ENCODE results near the gene HOXB7. TPM values are rescaled to one million over a fixed set of nuclear protein-coding genes. Genes with fewer than 3 reads are reported as not detected.
A peak's percentile ranks its signal among the peaks of the same experiment; 100 is the strongest.

Gene HOXB7
- total and polyA plus RNA-seq, 2 experiments from 2014 or later, result not detected

- H3K4me1 ChIP-seq (ENCODE audit: insufficient read depth), result peaks cover 54% of the 10 kb centered on the region
Measured at GRCh38 chr17:48597528-48597777, 13.4 kb downstream of the HOXB7 start.

More at GRCh38 chr17:48597528-48597777, 13.4 kb downstream of the HOXB7 start:
- H3K4me3 ChIP-seq, result peak overlapping the region; percentile 38
- no peak for ATAC-seq
- no peak overlapping the region for H2AFZ ChIP-seq
- H3K4me2 ChIP-seq, result peak overlapping the region; percentile 60; the same call in 1 of the 2 replicates
- peaks cover 3% of the 10 kb centered on the region; the same call in 1 of the 3 replicates for H3K36me3 Mint-ChIP-seq (ENCODE audit: low read depth)
- no peak overlapping the region for H3K27ac ChIP-seq (ENCODE audit: low read depth)
- peaks cover 58% of the 10 kb centered on the region for H3F3A ChIP-seq (replicated peaks; ENCODE audit: low read depth)
- H3K27me3 ChIP-seq (ENCODE audit: insufficient read depth), result peaks cover 100% of the 10 kb centered on the region
- TF ChIP-seq ZNF331 (CRISPR knock-in tag; IDR thresholded peaks at IDR 0.05; ENCODE audit: low read depth) (no peak), EZH2phosphoT487 (IDR thresholded peaks at IDR 0.05; ENCODE audit: unreplicated experiment) (no peak), EZH2 (IDR thresholded peaks at IDR 0.05; ENCODE audit: low read depth, unreplicated experiment) (no peak), CREB1 (CRISPR knock-in tag; IDR thresholded peaks at IDR 0.05; ENCODE audit: low read depth) (no peak), STAT1 (IDR thresholded peaks at IDR 0.05; ENCODE audit: unreplicated experiment) (no peak), CTCF (conservative IDR thresholded peaks at IDR 0.05; ENCODE audit: low read depth in 2 of 2) (no peak), POLR2AphosphoS5 (IDR thresholded peaks at IDR 0.05; ENCODE audit: low read depth) (no peak), JUNB (IDR thresholded peaks at IDR 0.05; ENCODE audit: unreplicated experiment) (no peak), ZNF114 (CRISPR knock-in tag; IDR thresholded peaks at IDR 0.05) (no peak), NANOG (IDR thresholded peaks at IDR 0.05; ENCODE audit: borderline replicate concordance) (no peak)
- TF ChIP-seq, protein P1, sequence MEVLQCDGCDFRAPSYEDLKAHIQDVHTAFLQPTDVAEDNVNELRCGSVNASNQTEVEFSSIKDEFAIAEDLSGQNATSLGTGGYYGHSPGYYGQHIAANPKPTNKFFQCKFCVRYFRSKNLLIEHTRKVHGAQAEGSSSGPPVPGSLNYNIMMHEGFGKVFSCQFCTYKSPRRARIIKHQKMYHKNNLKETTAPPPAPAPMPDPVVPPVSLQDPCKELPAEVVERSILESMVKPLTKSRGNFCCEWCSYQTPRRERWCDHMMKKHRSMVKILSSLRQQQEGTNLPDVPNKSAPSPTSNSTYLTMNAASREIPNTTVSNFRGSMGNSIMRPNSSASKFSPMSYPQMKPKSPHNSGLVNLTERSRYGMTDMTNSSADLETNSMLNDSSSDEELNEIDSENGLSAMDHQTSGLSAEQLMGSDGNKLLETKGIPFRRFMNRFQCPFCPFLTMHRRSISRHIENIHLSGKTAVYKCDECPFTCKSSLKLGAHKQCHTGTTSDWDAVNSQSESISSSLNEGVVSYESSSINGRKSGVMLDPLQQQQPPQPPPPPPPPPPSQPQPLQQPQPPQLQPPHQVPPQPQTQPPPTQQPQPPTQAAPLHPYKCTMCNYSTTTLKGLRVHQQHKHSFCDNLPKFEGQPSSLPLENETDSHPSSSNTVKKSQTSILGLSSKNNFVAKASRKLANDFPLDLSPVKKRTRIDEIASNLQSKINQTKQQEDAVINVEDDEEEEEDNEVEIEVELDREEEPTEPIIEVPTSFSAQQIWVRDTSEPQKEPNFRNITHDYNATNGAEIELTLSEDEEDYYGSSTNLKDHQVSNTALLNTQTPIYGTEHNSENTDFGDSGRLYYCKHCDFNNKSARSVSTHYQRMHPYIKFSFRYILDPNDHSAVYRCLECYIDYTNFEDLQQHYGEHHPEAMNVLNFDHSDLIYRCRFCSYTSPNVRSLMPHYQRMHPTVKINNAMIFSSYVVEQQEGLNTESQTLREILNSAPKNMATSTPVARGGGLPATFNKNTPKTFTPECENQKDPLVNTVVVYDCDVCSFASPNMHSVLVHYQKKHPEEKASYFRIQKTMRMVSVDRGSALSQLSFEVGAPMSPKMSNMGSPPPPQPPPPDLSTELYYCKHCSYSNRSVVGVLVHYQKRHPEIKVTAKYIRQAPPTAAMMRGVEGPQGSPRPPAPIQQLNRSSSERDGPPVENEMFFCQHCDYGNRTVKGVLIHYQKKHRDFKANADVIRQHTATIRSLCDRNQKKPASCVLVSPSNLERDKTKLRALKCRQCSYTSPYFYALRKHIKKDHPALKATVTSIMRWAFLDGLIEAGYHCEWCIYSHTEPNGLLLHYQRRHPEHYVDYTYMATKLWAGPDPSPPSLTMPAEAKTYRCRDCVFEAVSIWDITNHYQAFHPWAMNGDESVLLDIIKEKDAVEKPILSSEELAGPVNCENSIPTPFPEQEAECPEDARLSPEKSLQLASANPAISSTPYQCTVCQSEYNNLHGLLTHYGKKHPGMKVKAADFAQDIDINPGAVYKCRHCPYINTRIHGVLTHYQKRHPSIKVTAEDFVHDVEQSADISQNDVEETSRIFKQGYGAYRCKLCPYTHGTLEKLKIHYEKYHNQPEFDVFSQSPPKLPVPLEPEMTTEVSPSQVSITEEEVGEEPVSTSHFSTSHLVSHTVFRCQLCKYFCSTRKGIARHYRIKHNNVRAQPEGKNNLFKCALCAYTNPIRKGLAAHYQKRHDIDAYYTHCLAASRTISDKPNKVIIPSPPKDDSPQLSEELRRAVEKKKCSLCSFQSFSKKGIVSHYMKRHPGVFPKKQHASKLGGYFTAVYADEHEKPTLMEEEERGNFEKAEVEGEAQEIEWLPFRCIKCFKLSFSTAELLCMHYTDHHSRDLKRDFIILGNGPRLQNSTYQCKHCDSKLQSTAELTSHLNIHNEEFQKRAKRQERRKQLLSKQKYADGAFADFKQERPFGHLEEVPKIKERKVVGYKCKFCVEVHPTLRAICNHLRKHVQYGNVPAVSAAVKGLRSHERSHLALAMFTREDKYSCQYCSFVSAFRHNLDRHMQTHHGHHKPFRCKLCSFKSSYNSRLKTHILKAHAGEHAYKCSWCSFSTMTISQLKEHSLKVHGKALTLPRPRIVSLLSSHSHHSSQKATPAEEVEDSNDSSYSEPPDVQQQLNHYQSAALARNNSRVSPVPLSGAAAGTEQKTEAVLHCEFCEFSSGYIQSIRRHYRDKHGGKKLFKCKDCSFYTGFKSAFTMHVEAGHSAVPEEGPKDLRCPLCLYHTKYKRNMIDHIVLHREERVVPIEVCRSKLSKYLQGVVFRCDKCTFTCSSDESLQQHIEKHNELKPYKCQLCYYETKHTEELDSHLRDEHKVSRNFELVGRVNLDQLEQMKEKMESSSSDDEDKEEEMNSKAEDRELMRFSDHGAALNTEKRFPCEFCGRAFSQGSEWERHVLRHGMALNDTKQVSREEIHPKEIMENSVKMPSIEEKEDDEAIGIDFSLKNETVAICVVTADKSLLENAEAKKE (CRISPR knock-in tag; IDR thresholded peaks at IDR 0.05), result no peak
- TF ChIP-seq, protein P2, sequence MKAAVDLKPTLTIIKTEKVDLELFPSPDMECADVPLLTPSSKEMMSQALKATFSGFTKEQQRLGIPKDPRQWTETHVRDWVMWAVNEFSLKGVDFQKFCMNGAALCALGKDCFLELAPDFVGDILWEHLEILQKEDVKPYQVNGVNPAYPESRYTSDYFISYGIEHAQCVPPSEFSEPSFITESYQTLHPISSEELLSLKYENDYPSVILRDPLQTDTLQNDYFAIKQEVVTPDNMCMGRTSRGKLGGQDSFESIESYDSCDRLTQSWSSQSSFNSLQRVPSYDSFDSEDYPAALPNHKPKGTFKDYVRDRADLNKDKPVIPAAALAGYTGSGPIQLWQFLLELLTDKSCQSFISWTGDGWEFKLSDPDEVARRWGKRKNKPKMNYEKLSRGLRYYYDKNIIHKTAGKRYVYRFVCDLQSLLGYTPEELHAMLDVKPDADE (IDR thresholded peaks at IDR 0.05), result no peak
- TF ChIP-seq, protein P3, sequence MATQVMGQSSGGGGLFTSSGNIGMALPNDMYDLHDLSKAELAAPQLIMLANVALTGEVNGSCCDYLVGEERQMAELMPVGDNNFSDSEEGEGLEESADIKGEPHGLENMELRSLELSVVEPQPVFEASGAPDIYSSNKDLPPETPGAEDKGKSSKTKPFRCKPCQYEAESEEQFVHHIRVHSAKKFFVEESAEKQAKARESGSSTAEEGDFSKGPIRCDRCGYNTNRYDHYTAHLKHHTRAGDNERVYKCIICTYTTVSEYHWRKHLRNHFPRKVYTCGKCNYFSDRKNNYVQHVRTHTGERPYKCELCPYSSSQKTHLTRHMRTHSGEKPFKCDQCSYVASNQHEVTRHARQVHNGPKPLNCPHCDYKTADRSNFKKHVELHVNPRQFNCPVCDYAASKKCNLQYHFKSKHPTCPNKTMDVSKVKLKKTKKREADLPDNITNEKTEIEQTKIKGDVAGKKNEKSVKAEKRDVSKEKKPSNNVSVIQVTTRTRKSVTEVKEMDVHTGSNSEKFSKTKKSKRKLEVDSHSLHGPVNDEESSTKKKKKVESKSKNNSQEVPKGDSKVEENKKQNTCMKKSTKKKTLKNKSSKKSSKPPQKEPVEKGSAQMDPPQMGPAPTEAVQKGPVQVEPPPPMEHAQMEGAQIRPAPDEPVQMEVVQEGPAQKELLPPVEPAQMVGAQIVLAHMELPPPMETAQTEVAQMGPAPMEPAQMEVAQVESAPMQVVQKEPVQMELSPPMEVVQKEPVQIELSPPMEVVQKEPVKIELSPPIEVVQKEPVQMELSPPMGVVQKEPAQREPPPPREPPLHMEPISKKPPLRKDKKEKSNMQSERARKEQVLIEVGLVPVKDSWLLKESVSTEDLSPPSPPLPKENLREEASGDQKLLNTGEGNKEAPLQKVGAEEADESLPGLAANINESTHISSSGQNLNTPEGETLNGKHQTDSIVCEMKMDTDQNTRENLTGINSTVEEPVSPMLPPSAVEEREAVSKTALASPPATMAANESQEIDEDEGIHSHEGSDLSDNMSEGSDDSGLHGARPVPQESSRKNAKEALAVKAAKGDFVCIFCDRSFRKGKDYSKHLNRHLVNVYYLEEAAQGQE (IDR thresholded peaks at IDR 0.05; ENCODE audit: unreplicated experiment), result no peak
- no peaks in the 10 kb centered on the region for H3K36me3 ChIP-seq (ENCODE audit: insufficient read depth)
- H3K4me3 Mint-ChIP-seq, result peak overlapping the region; percentile 24; the same call in 1 of the 3 replicates
- peaks cover 52% of the 10 kb centered on the region for H4K20me1 ChIP-seq (replicated peaks; ENCODE audit: insufficient read depth)
- H3K79me2 ChIP-seq (replicated peaks; ENCODE audit: insufficient read depth), result no peaks in the 10 kb centered on the region
- H3K4me1 Mint-ChIP-seq, result peaks cover 35% of the 10 kb centered on the region
- H3K27me3 Mint-ChIP-seq (ENCODE audit: insufficient read depth, low read depth, poor library complexity), result peaks cover 100% of the 10 kb centered on the region
- no peaks in the 10 kb centered on the region; the same call in 2 of the 3 replicates for H3K9me3 Mint-ChIP-seq
- no peaks in the 10 kb centered on the region for H3K9me2 ChIP-seq (ENCODE audit: insufficient read depth)
- H3K27ac Mint-ChIP-seq, result no peak overlapping the region
- no peak for DNase-seq (ENCODE audit: low spot score)

Data from GM23338 (cell line).